Transverse colon (tissue), 4 donors: Measurements from ENCODE around the gene DNHD1.

Experiments
- EP300 ChIP-seq: sonication (generic); formaldehyde crosslinking; IDR thresholded peaks from one replicate; pipeline ENCODE4 v1.6.1; 2017; ENCODE audit warnings: antibody characterized with exemption, low read depth
- POLR2AphosphoS5 ChIP-seq, 3 donors: sonication (generic); formaldehyde crosslinking; IDR thresholded peaks; one replicate each; pipeline ENCODE4 v1.6.1; 2016; ENCODE audit warnings: antibody characterized with exemption in 3 of 3
- TF ChIP-seq, protein P1 (sequence below), 5 experiments: fragments of 200-600 bp in 3 of 5; fragments of 450-650 bp in 2 of 5; sonication (generic) in 3 of 5; IDR thresholded peaks; 1 replicate in 2 of 5; 2 replicates in 3 of 5; pipeline ENCODE4 v1.5.1; 2016 to 2017; ENCODE audit warnings: antibody characterized with exemption in 5 of 5, inconsistent platforms in 3 of 5, mild to moderate bottlenecking in 2 of 5, moderate library complexity in 1 of 5

DNA sequence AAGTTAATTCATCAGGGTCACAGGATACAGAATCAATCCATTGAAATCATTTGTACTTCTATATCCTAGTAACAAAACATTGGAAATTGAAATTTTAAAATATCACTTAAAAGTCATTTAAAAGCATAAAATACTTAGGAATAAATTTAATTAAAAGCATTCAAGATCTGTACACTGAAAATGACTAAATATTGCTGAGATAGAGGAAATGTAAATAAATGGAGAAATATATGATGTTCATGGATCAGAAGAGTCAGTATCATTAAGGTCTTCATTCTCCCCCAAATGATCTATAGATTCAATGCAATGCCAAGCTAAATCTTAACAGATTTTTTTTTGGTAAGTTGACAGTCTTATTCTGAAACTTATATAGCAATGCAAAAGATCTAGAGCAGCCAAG, 56.6 kb downstream of the DNHD1 start:
- TF ChIP-seq EP300 = no peak
- TF ChIP-seq, protein P1, sequence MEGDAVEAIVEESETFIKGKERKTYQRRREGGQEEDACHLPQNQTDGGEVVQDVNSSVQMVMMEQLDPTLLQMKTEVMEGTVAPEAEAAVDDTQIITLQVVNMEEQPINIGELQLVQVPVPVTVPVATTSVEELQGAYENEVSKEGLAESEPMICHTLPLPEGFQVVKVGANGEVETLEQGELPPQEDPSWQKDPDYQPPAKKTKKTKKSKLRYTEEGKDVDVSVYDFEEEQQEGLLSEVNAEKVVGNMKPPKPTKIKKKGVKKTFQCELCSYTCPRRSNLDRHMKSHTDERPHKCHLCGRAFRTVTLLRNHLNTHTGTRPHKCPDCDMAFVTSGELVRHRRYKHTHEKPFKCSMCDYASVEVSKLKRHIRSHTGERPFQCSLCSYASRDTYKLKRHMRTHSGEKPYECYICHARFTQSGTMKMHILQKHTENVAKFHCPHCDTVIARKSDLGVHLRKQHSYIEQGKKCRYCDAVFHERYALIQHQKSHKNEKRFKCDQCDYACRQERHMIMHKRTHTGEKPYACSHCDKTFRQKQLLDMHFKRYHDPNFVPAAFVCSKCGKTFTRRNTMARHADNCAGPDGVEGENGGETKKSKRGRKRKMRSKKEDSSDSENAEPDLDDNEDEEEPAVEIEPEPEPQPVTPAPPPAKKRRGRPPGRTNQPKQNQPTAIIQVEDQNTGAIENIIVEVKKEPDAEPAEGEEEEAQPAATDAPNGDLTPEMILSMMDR (IDR thresholded peaks at IDR 0.05) = no peak
- no peak for TF ChIP-seq POLR2AphosphoS5 (IDR thresholded peaks at IDR 0.05)
